GM10248 (cell line): Measurements from ENCODE around the gene STK26.

ENCODE experiments used
- CTCF ChIA-PET: fragments of 300-600 bp; sonication (Branson Sonifier 250); formaldehyde crosslinking; extraction: SDS; loops from one replicate; lab custom pipeline; 2021; ENCODE audit warnings: antibody characterized with exemption; lab: Yijun Ruan, JAX
- POLR2A ChIA-PET: fragments of 350-650 bp; sonication (Branson Sonifier 250); formaldehyde crosslinking; extraction: SDS; loops from one replicate; lab custom pipeline; 2020; ENCODE audit warnings: antibody characterized with exemption; lab: Yijun Ruan, JAX
- DNase-seq: peaks from one replicate; pipeline ENCODE4 v3.0.0; 2012; ENCODE audit errors: extremely low spot score
- TF ChIP-seq, protein P1 (sequence below): IDR thresholded peaks from 2 replicates; pipeline ENCODE4 v1.5.1; 2012; ENCODE audit warnings: mild to moderate bottlenecking, low read depth; ENCODE audit errors: extremely low read depth, missing control alignments, control extremely low read depth

Gene STK26

DNA sequence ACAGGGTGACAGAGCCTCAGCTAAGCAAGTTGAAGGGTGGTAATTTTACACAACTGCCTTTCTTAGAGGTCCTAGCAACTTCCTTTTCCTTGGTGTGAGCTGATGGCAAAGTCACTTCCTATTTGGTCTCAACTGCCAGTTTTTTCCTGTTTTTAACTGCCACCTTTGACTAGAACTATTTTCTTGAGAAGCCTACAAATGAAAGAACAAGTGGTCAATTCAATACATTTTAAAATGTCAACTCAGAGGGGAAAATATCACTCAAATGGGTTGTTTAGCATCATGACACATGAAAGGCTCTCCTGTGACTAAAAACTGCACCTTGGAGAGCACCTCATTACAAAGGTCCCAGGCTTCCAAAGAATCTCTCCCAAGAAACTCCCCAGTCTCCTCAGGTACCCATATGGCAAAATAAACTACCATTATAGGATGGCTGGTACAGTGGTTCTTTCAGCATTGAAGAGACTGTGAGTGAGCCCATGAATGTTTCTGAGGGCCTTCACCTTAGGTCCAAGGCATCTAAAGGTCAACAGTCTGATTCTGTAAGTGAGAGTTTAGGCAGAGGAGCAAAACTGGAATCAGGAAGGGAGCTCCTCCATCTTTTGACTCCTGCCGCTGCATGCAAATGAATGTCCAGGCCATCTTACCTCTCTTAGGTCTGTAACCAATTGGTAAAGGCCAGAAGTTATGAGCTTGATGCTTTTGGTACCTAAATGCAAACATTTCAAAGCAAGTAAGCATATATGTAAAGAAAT, 5.5 kb upstream of the STK26 start:
- TF ChIP-seq, protein P1, sequence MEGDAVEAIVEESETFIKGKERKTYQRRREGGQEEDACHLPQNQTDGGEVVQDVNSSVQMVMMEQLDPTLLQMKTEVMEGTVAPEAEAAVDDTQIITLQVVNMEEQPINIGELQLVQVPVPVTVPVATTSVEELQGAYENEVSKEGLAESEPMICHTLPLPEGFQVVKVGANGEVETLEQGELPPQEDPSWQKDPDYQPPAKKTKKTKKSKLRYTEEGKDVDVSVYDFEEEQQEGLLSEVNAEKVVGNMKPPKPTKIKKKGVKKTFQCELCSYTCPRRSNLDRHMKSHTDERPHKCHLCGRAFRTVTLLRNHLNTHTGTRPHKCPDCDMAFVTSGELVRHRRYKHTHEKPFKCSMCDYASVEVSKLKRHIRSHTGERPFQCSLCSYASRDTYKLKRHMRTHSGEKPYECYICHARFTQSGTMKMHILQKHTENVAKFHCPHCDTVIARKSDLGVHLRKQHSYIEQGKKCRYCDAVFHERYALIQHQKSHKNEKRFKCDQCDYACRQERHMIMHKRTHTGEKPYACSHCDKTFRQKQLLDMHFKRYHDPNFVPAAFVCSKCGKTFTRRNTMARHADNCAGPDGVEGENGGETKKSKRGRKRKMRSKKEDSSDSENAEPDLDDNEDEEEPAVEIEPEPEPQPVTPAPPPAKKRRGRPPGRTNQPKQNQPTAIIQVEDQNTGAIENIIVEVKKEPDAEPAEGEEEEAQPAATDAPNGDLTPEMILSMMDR: no peak
- ChIA-PET CTCF (interaction anchor here (1.4 kb wide), 1 partner anchor 202 kb away, joined by 3 read pairs; no protein-coding TSS in a partner anchor), POLR2A (no interaction called here)
- no peak for DNase-seq

DNA sequence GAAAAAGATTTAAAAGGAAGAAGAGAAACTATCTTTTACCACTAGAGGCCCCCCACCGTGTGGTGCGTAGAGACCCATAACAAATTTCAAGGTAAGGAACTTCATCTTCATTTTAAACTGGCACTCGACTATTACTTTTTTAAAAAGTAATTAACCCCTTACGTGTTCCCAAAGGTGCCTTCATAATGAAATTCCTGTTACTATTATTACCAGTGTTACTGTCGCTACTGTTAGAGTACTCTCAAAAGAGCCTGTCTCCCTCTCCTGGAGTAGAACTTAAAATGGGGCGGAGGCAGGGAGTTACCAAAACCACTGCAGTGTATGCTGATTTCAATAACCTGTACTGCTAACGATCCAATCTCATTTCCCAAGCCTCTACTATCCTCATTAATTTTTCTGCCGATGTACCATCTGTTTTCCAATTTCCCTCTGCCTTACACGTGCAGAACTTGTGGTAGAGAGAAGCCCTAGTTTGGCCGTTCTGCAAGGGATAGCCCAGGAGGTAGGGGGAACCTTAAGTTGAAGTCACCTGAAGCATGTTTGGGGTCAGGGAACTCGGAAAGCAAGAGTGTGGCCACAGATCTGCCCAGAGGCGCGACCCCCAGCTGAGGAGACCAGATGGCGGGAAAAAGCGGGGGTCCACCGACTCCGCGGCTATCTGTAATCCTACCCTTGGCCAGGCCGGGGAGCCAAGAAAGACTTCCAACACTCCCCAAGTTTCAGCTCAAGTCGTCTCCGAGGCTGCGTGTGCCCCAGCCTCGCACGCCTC, 720 bp upstream of the STK26 start:
- TF ChIP-seq, protein P1: no peak
- CTCF ChIA-PET: interaction anchor here (0.8 to 1.1 kb wide), 3 partner anchors 17 to 43 kb away, joined by 3 to 4 read pairs (median 3); no protein-coding TSS in a partner anchor
- no peak for DNase-seq
- POLR2A ChIA-PET: no interaction called here

DNA sequence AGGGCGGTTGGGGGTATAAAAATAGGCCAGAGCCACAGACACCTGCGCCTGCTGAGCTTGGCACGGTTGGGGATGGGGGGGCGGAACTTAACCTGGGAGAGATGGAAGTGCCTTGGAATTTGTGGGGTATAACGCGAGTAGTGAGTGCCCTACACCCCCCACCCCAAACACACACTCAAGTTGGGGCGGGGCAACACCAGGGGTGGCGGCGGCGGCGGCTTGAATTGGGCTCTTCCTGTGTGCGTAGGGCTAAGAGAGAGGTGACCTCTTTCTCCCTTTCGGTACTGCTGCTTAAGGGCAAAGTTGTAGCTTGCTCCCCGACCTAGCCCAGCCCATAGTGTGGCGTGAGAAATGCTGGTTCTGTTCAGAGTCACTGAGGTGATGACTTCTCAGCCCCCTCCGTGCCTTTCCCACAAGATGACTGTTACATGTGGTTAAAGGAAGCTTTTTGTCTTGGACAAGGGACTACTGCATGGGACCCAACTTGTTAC, 839 bp downstream of the STK26 start:
- CTCF ChIA-PET: interaction anchor here (1.4 kb wide), 2 partner anchors 12 to 196 kb away, joined by 4 read pairs; partner anchors contain the start of gene RAP2C
- TF ChIP-seq, protein P1: no peak
- POLR2A ChIA-PET: interaction anchor here (1.0 kb wide), 1 partner anchor 17 kb away, joined by 3 read pairs; no protein-coding TSS in a partner anchor
- peak; percentile 36 for DNase-seq

DNA sequence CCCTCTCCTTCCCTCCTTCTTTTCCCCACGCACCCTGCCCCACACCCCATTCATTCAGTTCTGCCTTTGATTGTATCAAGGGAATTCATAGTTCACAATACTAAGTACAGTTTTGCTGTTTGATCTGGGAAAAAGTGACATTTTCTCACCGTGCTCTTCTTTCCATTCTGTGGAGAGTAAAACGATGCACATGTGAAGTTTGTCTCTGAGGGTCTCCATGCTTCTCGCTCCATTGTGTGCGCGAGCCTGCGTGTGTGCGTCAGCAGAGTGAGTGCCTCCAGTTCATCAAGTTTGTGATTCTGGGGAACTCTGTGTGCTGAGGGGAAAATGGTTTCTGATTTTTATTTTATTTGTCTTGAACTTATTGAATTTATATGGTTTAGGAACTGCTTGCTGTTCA, 1.9 kb downstream of the STK26 start:
- ChIA-PET CTCF (no interaction called here), POLR2A (no interaction called here)
- no peak for DNase-seq
- TF ChIP-seq, protein P1: no peak

DNA sequence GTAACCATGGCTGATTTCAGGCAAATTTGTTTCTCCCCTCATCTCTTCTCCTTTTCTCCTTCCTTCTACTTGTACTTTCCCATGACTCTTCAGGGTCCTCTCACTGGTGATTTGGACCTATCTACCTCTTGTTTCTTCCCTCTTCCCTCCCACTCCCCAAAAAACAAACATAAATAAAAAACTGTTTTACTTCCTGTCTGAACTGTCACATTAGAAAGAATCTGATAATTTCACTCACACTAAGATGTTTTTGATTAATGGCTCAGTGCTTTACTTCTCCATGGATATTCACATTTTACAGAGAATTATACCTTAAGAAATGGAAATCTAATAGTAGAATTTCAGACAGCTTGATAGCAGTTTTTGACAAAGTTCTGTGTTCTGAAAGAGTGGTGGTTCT, 7.2 kb downstream of the STK26 start:
- ChIA-PET POLR2A (no interaction called here), CTCF (interaction anchor here (1.4 to 1.8 kb wide), 3 partner anchors 18 to 203 kb away, joined by 4 to 5 read pairs (median 4); no protein-coding TSS in a partner anchor)
- TF ChIP-seq, protein P1: no peak
- DNase-seq: no peak

DNA sequence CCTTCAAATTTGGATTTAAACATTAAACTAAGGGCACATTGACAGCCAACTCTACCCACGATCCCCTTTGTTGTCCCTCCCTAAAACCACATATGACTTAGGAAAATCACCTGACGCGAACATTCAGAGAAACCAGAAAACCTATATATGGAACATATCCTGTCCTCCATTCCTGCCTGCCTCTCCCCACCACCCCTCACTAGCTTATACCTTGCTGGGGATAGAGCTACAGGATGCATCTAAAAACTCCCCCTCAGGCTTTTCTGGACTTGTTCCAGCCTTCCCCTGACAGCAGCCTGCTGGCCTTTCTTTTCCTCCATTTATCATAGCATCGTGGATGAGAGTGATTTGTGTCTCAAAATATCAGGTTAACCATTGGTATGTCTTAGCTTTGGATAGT, 8.8 kb downstream of the STK26 start:
- POLR2A ChIA-PET: interaction anchor here (0.6 kb wide), 1 partner anchor 1942 kb away, joined by 3 read pairs; no protein-coding TSS in a partner anchor
- CTCF ChIA-PET: interaction anchor here (1.2 kb wide), 1 partner anchor 61 kb away, joined by 3 read pairs; no protein-coding TSS in a partner anchor
- no peak for DNase-seq
- TF ChIP-seq, protein P1: no peak
